Neural cell (in vitro differentiated cells): ENCODE data around the gene KIF3B. TPM values are rescaled to one million over a fixed set of nuclear protein-coding genes. Genes with fewer than 3 reads are reported as not detected.

ENCODE experiments used
- polyA plus RNA-seq: library from polyadenylated mRNA; depleted of rRNA; stranded (reverse); fragments of >200 nt; gene quantifications from 2 replicates; pipeline ENCODE4 v1.2.3, GENCODE V29; 2014

The KIF3B gene
- polyA plus RNA-seq, 1 donor from 2014 or later, result 49.4 TPM

Other genes starting within 250 kb of the KIF3B start
- 0.58 TPM in 1 of 2 replicates, not detected in the other for gene HCK, start 225.4 kb upstream of the KIF3B start, polyA plus RNA-seq
- 17.8 and 18.3 TPM in 2 replicates for gene TM9SF4, start 167.9 kb upstream of the KIF3B start, polyA plus RNA-seq
- gene PLAGL2, start 69.9 kb upstream of the KIF3B start, polyA plus RNA-seq, result 2.5 and 2.7 TPM in 2 replicates
- 14.0 and 15.5 TPM in 2 replicates for gene POFUT1, start 69.8 kb upstream of the KIF3B start, polyA plus RNA-seq
- gene ASXL1, start 80.7 kb downstream of the KIF3B start, polyA plus RNA-seq, result 45.9 and 49.1 TPM in 2 replicates